Measurements from ENCODE around the gene SCMH1.

SCMH1 gene

DNA sequence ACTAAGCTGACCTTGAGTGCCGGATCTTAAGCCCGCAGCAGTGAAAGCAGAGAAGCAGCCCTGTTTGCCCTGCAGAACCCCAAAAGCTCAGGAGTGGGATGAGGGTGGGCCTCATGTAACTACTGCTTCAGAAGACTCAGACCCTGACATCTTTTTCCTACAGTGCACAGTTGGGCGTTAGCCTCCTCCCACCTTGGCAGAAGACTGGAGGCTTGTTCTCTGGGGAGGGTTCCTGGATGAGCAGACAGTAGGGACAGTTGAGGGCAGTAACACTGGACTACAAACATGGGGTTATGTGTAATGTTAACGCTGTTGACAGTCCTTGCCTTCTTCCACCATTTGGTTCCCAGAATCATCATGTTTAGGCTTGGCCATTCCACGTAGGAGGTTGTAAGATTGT is 253.0 kb downstream of the SCMH1 start:
- H3K4me3 ChIP-seq (ENCODE audit: low read length), result no peak overlapping the region
- TF ChIP-seq CTCF (IDR thresholded peaks at IDR 0.05; ENCODE audit: insufficient read depth, low read depth, low read length, missing control alignments), result no peak

GRCh38 chr1:40988280-40988679 is 253.8 kb downstream of the SCMH1 start:
- no peak for TF ChIP-seq CTCF (IDR thresholded peaks at IDR 0.05; ENCODE audit: insufficient read depth, low read depth, low read length, missing control alignments)
- no peak overlapping the region for H3K4me3 ChIP-seq (ENCODE audit: low read length)
- DNase-seq (ENCODE audit: low read depth), result no peak

More for the DNA sequence above, 253.0 kb downstream of the SCMH1 start:
- no peak for DNase-seq (ENCODE audit: low read depth)

DNA sequence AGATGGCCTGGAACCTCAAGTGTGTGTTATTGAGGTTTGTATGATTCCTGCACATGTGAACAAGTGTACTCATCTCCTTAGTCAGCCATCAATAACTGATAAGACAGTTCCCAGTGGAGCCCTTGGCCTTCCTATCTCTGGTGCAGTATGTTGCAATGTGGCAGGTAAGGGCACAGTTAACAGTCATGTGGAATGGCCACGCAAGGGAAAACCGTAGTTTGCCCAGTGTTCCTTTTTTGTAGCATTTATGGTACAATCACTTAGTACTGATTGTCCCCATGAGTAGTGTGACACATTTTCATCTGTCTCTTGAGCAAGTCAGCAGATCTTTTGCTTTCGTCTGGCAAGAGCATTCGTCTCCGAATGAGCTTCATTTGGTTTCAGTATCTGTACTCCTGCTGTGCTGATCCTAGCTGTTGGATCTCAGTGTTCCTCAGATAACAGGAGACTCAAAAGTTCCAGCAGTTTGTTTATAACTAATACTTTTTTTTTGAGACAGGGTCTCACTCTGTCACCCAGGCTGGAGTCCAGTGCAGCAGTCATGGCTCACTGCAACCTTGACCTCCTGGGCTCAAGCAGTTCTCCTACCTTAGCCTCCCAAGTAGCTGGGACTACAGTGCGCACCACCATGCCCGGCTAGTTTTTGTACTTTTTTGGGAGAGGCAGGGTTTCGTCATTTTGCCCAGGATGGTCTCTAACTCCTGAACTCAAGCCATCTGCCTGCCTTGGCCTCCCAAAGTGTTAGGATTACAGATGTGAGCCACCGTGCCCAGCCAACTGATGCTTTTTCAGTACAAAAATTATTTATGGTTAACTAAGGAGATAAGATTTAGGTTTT is 254.4 kb downstream of the SCMH1 start:
- no peak overlapping the region for H3K4me3 ChIP-seq (ENCODE audit: low read length)
- TF ChIP-seq CTCF (IDR thresholded peaks at IDR 0.05; ENCODE audit: insufficient read depth, low read depth, low read length, missing control alignments), result no peak
- DNase-seq (ENCODE audit: low read depth), result no peak

- TF ChIP-seq CTCF (IDR thresholded peaks at IDR 0.05; ENCODE audit: insufficient read depth, low read depth, low read length, missing control alignments), result no peak
- H3K4me3 ChIP-seq (ENCODE audit: low read length), result no peak overlapping the region
- no peak for DNase-seq (ENCODE audit: low read depth)
Observed at GRCh38 chr1:40986956-40987355, 255.2 kb downstream of the SCMH1 start.

GRCh38 chr1:40986328-40986783 is 255.8 kb downstream of the SCMH1 start:
- no peak overlapping the region for H3K4me3 ChIP-seq (ENCODE audit: low read length)
- TF ChIP-seq CTCF (IDR thresholded peaks at IDR 0.05; ENCODE audit: insufficient read depth, low read depth, low read length, missing control alignments), result no peak
- DNase-seq (ENCODE audit: low read depth), result no peak

GRCh38 chr1:40985875-40986274 is 256.2 kb downstream of the SCMH1 start:
- H3K4me3 ChIP-seq (ENCODE audit: low read length), result no peak overlapping the region
- no peak for TF ChIP-seq CTCF (IDR thresholded peaks at IDR 0.05; ENCODE audit: insufficient read depth, low read depth, low read length, missing control alignments)
- DNase-seq (ENCODE audit: low read depth), result no peak

DNA sequence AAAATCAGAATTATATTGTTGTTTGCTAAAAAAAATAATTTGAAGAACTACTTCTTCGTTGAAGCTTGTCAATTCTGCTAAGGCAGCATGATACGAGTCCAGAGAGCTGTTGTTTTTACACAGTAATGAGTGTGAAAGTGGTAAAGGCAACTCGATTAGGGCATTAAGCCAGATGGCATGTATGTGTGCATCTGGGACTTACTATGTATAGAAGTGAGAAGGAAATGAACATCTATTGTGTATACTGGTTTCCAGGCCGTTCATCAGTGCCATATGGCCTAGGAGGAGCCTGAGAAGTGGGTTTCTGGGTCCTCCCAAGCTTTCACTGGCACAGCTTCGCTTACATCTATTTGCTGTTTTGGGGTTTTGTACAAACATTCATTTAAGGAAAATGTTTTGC is 256.9 kb downstream of the SCMH1 start:
- no peak overlapping the region for H3K4me3 ChIP-seq (ENCODE audit: low read length)
- no peak for DNase-seq (ENCODE audit: low read depth)
- no peak for TF ChIP-seq CTCF (IDR thresholded peaks at IDR 0.05; ENCODE audit: insufficient read depth, low read depth, low read length, missing control alignments)
